ENCODE results near the gene MCC. TPM values are rescaled to one million over a fixed set of nuclear protein-coding genes. Genes with fewer than 3 reads are reported as not detected.
A peak's percentile ranks its signal among the peaks of the same experiment; 100 is the strongest.

The MCC gene
- total and polyA plus RNA-seq, 12 donors, result 1.8 to 12.6 (median 8.9) TPM

GRCh38 chr5:113394658-113395057, 93.6 kb downstream of the MCC start:
- Histone ChIP-seq H3K9me3 (replicated peaks in 1 of 3) (no peaks in the 10 kb centered on the region), H3K27me3 (no peaks in the 10 kb centered on the region), H3K4me1 (replicated peaks in 1 of 2) (no peaks in the 10 kb centered on the region), H3K36me3 (replicated peaks in 1 of 2) (no peaks in the 10 kb centered on the region), H3K27ac (no peak overlapping the region), H3K4me3 (no peak overlapping the region)
- TF ChIP-seq POLR2A (IDR thresholded peaks at IDR 0.05), result no peak
- no peak for TF ChIP-seq CTCF (IDR thresholded peaks at IDR 0.05)
- intact Hi-C loops (cut with DNase I), result no loop called here
- no peak for DNase-seq
- WGBS, 4 donors, result 84 to 93% (median 88%) methylated on average over 2 of the region's 2 CpGs

- no peaks in the 10 kb centered on the region for H3K4me1 ChIP-seq (replicated peaks in 1 of 2)
- H3K36me3 ChIP-seq (replicated peaks in 1 of 2), result no peaks in the 10 kb centered on the region
- no peaks in the 10 kb centered on the region for H3K27me3 ChIP-seq
- TF ChIP-seq POLR2A (IDR thresholded peaks at IDR 0.05), result no peak
- no peak for TF ChIP-seq CTCF (IDR thresholded peaks at IDR 0.05)
- no peak overlapping the region for H3K27ac ChIP-seq
- no peaks in the 10 kb centered on the region for H3K9me3 ChIP-seq (replicated peaks in 1 of 3)
- DNase-seq, result no peak
- intact Hi-C loops (cut with DNase I), result no loop called here
- no peak overlapping the region for H3K4me3 ChIP-seq
- 71 to 90% (median 77%) methylated on average over 1 of the region's 1 CpG for WGBS, 4 donors
These were observed 98.0 kb downstream of the MCC start for GRCh38 chr5:113390224-113390623.

- intact Hi-C loops (cut with DNase I), result loop anchor here in 1 of 2 donors (10.0 kb wide), 1 partner anchor 116 kb away; no protein-coding TSS in a partner anchor
- no peak overlapping the region for H3K4me3 ChIP-seq
- H3K9me3 ChIP-seq (replicated peaks in 1 of 3), result no peaks in the 10 kb centered on the region
- DNase-seq, result peak in 5 of 7 donors; percentile 25 to 56 (median 37)
- TF ChIP-seq CTCF (IDR thresholded peaks at IDR 0.05) (no peak), POLR2A (IDR thresholded peaks at IDR 0.05) (no peak)
- H3K36me3 ChIP-seq (replicated peaks in 1 of 2), result no peaks in the 10 kb centered on the region
- no peaks in the 10 kb centered on the region for H3K4me1 ChIP-seq (replicated peaks in 1 of 2)
- WGBS, 4 donors, result 46 to 66% (median 60%) methylated on average over 4 of the region's 4 CpGs
- no peaks in the 10 kb centered on the region for H3K27me3 ChIP-seq
- H3K27ac ChIP-seq, result peak overlapping the region in 1 of 5 donors; percentile 2
These were observed 99.1 kb downstream of the MCC start for GRCh38 chr5:113389116-113389515.

- DNase-seq, result no peak
- 85 to 91% (median 90%) methylated on average over 2 of the region's 2 CpGs for WGBS, 4 donors
- no peaks in the 10 kb centered on the region for H3K27me3 ChIP-seq
- no peaks in the 10 kb centered on the region for H3K4me1 ChIP-seq (replicated peaks in 1 of 2)
- H3K27ac ChIP-seq, result no peak overlapping the region
- H3K4me3 ChIP-seq, result no peak overlapping the region
- intact Hi-C loops (cut with DNase I), result loop anchor here in 1 of 2 donors (10.0 kb wide), 1 partner anchor 117 kb away; no protein-coding TSS in a partner anchor
- TF ChIP-seq CTCF (IDR thresholded peaks at IDR 0.05), result no peak
- no peak for TF ChIP-seq POLR2A (IDR thresholded peaks at IDR 0.05)
- no peaks in the 10 kb centered on the region for H3K9me3 ChIP-seq (replicated peaks in 1 of 3)
- no peaks in the 10 kb centered on the region for H3K36me3 ChIP-seq (replicated peaks in 1 of 2)
These were observed 100.4 kb downstream of the MCC start for GRCh38 chr5:113387844-113388243.
